Inflammatory macrophage treated with lipopolysaccharide for 1 hour (primary cell): Measurements from ENCODE around the gene GDF15.
"Not testable (repeated sequence)": the region's sequence is repeated elsewhere in the genome, so short reads cannot be mapped to it uniquely, and the experiment has no call there.

Source experiments
- DNase-seq, 2 donors: peaks; one replicate each; pipeline ENCODE4 v3.0.0-alpha.2; 2020 to 2022

The GDF15 gene

GRCh38 chr19:18364277-18364825 lies 21.6 kb upstream of the GDF15 start:
- DNase-seq = not testable (repeated sequence)

DNA sequence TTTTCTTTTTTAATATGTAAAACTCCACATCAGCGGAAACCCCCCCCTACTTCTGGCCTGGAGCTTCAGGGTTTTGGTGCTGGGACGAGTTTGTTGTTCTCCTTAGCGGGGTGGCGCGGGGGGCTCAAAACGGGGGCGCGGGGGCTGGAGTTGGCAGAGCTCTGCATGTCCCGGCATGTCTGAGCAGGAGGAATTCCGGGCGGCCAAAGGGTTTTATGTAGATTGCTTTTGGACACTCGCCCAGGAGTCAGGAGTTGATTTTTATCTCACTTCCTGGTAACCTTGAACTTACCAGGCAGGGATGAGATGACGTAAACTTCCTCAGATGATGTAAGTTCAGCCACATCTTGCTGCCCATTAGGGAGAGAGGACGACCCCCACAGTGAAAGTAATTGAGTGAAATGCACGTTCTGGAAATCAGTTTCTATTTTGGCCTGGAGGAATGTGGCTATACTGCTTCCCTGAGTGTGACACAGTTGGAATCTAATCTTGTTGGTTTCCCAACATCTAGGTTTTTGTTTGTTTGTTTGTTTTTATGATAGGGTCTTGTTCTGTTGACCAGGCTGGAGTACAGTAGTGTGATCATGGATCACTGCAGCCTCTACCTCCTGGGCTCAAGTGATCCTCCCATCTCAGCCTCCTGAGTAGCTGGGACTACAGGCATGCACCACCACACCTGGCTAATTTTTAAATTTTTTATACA lies 21.0 kb upstream of the GDF15 start:
- peak; percentile 75 to 85 for DNase-seq

- DNase-seq = peak; percentile 64 to 70
Observed at GRCh38 chr19:18366021-18366435, 19.9 kb upstream of the GDF15 start.

GRCh38 chr19:18368504-18369222 lies 17.3 kb upstream of the GDF15 start:
- DNase-seq = no peak

- DNase-seq = no peak
Observed at GRCh38 chr19:18373407-18373891, 12.5 kb upstream of the GDF15 start.

GRCh38 chr19:18373892-18374629 lies 11.9 kb upstream of the GDF15 start:
- DNase-seq = peak; percentile 94 to 98

- DNase-seq = no peak
Observed at GRCh38 chr19:18377026-18377425, 8.9 kb upstream of the GDF15 start.

DNA sequence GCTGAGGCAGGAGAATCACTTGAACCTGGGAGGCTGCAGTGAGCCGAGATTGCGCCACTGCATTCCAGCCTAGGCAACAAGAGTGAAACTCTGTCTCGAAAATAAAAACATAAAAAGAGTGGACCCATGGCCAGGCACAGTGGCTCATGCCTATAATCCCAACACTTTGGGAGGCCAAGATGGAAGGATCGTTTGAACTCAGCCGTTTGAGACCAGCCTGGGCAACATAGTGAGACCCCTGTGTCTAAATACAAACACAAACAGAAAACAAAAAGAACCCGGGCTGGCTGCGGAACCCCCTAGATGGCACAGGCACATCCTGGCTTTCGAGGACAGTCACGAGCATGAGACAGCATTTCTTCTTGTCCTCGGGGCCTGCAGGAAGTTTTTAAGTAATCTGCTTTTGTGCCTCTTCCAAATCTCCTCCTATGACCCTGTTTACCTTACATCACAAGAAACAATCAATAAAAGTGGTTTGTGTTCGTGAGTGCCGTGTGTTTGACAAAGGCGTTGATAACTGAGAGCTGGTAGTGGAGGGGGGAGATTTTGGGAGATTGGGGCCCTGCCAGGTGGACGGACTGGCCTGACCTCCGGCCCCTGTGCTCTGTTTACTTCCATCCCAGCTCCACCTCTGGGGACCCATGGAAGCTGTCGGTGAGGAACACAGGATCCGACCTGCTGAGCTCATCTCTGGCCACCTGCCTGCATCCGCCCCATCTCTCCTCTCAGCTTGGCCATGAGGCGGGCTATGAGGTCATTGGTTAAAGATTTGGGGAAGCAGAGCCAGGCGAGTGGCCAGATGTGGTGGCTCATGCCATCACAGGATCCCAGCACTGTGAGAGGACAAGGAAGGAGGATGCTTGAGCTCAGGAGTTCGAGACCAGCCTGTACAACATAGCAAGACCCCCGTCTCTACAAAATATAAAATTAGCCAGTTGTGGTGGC lies 5.9 kb upstream of the GDF15 start:
- DNase-seq = peak; percentile 65 to 76

GRCh38 chr19:18380843-18381242 lies 5.1 kb upstream of the GDF15 start:
- no peak for DNase-seq

GRCh38 chr19:18383622-18384021 lies 2.3 kb upstream of the GDF15 start:
- DNase-seq = not testable (repeated sequence)

DNA sequence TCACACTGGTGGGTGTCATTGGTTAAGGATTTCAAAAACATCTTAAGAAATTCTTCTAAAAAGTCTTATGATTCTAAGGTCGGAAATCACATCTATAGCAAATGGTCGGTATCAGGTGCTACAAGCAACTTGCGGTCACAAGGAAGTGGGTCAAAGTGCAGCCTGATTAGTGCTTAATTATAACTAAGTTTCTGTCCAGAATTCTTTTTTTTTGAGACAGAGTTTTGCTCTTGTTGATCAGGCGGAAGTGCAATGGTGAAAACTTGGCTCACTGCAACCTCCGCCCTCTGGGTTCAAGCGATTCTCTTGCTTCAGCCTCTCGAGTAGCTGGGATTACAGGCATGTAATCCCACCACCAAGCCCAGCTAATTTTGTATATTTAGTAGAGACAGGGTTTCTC lies 1.2 kb upstream of the GDF15 start:
- no peak for DNase-seq

DNA sequence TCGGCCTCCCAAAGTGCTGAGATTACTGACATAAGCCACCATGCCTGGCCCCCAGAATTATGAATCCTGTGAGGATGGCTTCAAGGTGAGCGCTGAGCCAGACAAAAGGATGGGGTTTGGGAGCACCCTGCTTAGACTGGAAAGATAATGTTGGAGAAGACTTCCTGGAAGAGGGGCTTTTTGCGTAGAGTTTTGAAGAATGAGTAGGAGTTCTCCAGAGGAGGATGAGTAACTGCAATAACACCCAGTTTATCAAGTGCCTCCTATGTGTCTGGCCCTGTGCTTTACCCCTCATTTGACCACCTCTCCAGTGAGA lies 641 bp upstream of the GDF15 start:
- no peak for DNase-seq

GRCh38 chr19:18386543-18387271 lies 749 bp downstream of the GDF15 start:
- DNase-seq = no peak

DNA sequence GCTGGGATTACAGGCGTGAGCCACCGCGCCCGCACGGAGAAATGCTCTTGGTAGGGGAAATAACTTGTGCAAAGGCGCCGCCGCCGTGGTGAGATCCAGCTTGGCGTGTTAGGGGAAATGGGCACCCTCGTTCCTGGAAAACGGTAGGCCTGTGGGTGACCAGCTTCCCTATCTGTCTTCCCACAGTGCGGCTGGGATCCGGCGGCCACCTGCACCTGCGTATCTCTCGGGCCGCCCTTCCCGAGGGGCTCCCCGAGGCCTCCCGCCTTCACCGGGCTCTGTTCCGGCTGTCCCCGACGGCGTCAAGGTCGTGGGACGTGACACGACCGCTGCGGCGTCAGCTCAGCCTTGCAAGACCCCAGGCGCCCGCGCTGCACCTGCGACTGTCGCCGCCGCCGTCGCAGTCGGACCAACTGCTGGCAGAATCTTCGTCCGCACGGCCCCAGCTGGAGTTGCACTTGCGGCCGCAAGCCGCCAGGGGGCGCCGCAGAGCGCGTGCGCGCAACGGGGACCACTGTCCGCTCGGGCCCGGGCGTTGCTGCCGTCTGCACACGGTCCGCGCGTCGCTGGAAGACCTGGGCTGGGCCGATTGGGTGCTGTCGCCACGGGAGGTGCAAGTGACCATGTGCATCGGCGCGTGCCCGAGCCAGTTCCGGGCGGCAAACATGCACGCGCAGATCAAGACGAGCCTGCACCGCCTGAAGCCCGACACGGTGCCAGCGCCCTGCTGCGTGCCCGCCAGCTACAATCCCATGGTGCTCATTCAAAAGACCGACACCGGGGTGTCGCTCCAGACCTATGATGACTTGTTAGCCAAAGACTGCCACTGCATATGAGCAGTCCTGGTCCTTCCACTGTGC lies 2.4 kb downstream of the GDF15 start:
- DNase-seq = peak; percentile 76 to 93

DNA sequence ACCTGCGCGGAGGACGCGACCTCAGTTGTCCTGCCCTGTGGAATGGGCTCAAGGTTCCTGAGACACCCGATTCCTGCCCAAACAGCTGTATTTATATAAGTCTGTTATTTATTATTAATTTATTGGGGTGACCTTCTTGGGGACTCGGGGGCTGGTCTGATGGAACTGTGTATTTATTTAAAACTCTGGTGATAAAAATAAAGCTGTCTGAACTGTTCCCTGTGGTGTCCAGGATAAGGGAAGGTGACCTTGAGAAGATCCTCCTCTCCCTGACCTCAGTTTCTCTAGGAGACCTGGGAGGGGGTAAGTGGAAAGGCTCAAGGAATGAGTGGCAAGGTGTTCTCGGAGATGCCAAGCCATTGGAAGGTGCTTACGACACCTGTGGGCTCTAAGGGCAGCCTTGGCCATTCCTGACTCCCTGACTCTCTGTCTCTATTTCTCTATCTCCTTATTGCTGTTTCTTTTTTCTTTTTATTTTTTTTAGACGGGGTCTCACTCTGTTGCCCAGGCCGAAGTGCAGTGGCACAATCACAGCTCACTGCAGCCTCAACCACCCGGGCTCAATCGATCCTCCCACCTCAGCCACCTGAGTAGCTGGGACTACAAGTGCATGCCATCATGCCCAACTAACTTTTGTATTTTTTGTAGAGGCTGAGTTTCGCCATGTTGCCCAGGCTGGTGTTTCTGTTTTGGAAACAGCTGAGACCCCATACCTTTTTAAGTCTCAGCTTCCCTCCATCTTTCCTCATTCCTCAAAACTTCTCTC lies 3.2 kb downstream of the GDF15 start:
- DNase-seq = no peak

DNA sequence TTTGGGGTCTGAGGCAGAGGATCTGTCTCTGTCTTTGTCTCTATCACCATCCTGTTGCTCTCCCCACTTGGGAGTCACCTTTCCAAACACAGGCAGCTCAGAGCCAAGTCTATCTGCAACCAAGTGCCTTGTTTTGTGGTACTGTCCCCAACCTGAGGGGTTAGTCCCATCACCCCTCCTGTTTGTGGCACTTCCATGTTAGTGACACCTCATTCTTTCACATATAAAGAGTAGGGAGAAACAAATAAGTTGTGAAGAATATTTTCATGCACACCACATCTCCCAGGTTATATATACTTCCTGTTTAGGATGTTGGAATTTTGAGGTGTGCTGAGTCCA lies 3.7 kb downstream of the GDF15 start:
- no peak for DNase-seq

DNA sequence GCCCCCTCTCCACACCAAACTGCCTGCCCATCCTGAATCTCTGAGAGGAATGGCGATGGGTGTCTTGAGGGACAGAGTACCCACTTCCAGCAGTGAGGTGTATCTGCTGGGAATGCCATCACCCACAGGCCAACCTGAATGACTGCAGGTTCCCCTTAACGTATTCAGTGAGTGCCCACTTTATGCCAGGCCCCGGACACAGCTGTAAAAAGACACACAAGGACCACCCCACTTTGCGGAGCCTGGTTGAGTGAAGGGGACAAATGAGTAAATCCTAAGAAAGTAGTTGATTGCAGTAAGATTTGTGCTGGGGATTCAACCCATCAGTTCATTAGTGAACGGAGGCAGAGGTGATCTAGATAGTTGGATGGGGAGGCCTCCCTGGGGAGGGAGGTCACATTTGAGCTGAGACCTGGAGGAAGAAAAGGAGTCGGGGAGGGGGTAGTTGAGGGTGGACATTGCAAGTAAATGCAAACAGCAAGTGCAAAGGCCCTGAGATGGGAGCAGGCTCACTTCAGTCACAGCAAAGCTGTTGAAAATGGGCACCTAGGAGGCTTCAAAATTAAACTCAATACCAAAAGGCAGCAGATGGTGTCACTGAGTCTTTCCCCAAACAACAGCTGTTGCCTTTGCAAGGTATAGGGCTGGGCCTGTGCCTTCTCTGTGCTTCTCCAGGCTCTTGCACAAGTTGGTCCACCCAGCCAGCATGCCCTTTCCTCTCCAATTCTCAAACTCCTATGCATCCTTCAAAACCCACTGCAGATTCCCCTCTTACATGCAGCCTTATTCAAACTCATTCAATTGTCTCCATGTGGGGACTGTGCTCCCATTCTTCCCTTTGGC lies 4.3 kb downstream of the GDF15 start:
- no peak for DNase-seq

DNA sequence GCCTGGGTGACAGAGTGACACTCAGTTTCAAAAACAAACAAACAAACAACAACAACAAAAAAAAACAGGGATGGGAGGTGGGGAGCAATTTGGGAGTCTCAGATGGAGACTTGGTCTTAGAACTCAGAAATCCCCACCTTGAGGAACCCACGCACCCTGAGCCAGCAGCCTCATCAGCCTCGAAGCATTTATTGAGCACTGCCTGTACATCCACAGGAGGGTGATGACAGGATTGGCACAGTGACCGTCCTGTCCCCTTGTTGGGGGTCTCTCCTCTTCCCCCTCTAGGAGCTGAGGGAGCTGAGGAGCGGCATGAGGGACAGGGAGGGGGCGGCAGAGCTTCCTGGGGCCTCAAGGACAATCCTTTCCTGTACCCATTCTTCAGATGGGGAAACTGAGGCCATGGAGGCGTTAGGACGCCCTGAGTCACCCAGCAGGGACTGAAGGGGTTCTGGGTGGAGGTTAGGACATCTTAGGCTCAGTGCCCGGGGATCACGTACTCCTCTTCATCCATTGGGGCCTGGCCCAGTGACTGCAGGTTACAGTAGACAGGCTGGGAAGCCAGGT lies 5.6 kb downstream of the GDF15 start:
- DNase-seq = no peak

GRCh38 chr19:18392417-18392816 lies 6.5 kb downstream of the GDF15 start:
- peak; percentile 91 to 92 for DNase-seq
